OCI-LY7 (cell line): Measurements from ENCODE around the gene IFI27L1.

Source experiments
- EZH2phosphoT487 ChIP-seq: fragments of 200-600 bp; sonication (generic); IDR thresholded peaks from 2 replicates; pipeline ENCODE4 v1.6.1; 2018; ENCODE audit warnings: low read depth, borderline replicate concordance, mild to moderate bottlenecking, mixed run types, antibody characterized with exemption, low read length, moderate library complexity, mixed read lengths
- TF ChIP-seq, protein P1 (sequence below): fragments of 200-600 bp; sonication (generic); conservative IDR thresholded peaks from 2 replicates; pipeline ENCODE4 v1.5.1; 2014; ENCODE audit warnings: mild to moderate bottlenecking, antibody characterized with exemption, low read length, moderate library complexity, mixed read lengths

DNA sequence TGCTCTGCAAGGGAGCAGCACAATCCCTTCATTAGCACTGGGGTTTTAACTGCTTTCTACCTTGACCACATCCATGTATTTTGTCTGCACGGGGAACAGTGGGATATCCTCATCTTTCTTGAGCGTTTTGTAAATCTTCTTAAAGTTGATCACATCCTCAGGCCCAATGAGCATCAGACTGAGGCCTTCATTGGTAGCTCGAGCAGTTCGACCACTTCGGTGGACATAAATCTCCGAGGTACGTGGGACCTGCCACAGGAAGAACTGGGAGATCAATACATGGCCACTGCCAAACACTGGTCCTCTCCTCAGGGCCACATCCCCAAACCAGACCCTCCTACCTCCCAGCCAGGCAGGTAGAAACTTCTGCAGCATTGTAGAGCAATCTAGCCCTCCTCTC lies 26.2 kb upstream of the IFI27L1 start:
- TF ChIP-seq, protein P1, sequence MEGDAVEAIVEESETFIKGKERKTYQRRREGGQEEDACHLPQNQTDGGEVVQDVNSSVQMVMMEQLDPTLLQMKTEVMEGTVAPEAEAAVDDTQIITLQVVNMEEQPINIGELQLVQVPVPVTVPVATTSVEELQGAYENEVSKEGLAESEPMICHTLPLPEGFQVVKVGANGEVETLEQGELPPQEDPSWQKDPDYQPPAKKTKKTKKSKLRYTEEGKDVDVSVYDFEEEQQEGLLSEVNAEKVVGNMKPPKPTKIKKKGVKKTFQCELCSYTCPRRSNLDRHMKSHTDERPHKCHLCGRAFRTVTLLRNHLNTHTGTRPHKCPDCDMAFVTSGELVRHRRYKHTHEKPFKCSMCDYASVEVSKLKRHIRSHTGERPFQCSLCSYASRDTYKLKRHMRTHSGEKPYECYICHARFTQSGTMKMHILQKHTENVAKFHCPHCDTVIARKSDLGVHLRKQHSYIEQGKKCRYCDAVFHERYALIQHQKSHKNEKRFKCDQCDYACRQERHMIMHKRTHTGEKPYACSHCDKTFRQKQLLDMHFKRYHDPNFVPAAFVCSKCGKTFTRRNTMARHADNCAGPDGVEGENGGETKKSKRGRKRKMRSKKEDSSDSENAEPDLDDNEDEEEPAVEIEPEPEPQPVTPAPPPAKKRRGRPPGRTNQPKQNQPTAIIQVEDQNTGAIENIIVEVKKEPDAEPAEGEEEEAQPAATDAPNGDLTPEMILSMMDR = no peak
- no peak for TF ChIP-seq EZH2phosphoT487
